Brain microvascular endothelial cell (primary cell): ENCODE measurements around the gene TMEM187.
A peak's percentile ranks its signal among the peaks of the same experiment; 100 is the strongest.

Experiments used
- DNase-seq: peaks from one replicate; pipeline ENCODE4 v3.0.0-alpha.2; 2020
- H3K27ac ChIP-seq: fragments of 250-450 bp; sonication (Bioruptor Pico); 2 replicates; pipeline ENCODE4 v1.5.1; 2020; ENCODE audit warnings: mild to moderate bottlenecking, moderate library complexity
- H3K27me3 ChIP-seq: fragments of 250-450 bp; sonication (Bioruptor Pico); replicated peaks from 2 replicates; pipeline ENCODE4 v1.5.1; 2020; ENCODE audit warnings: mild to moderate bottlenecking
- H3K36me3 ChIP-seq: fragments of 250-450 bp; sonication (Bioruptor Pico); replicated peaks from 2 replicates; pipeline ENCODE4 v1.5.1; 2020; ENCODE audit warnings: mild to moderate bottlenecking
- H3K4me3 ChIP-seq: 2 replicates; pipeline ENCODE4 v1.5.1; 2011; ENCODE audit warnings: low read depth, mild to moderate bottlenecking, control low read depth, low read length, moderate library complexity
- in situ Hi-C: cut with HindIII; loops from 2 replicates; pipeline ENCODE4 v1.10.0; 2017; ENCODE audit warnings: low sequenced_read_pairs, low pct_ligation_motif_present
- TF ChIP-seq, protein P1 (sequence below): IDR thresholded peaks from 2 replicates; pipeline ENCODE4 v1.5.1; 2011; ENCODE audit warnings: low read depth, mild to moderate bottlenecking, moderate library complexity, low read length, control low read depth, inconsistent platforms; ENCODE audit errors: missing control alignments

The TMEM187 gene

DNA sequence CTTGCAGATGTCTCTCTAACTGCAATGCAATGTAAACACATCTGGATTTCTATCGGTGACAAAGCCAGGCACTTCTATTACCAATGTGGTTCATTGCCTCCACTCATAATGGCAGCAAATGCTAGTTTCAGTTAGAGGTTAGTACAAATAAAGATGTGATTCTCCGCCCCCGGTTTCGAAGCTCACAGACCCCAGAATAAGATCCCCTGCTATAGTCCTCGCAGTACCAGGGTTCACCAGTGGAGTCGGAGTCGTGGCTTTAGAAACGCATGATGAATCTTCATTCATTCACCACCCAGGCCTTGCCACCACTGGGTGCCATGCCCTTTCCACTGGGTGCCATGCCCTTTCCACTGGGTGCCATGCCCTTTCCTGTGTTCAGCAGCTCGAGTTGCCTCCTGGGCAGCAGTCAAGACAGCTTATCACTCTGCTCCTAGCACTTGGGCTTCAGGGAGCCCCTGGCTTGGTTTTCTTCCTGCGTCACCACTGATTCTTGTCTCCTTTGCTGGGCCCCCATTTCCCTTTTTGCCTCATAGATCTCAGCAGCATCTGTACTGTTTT, 34.2 kb upstream of the TMEM187 start:
- TF ChIP-seq, protein P1, sequence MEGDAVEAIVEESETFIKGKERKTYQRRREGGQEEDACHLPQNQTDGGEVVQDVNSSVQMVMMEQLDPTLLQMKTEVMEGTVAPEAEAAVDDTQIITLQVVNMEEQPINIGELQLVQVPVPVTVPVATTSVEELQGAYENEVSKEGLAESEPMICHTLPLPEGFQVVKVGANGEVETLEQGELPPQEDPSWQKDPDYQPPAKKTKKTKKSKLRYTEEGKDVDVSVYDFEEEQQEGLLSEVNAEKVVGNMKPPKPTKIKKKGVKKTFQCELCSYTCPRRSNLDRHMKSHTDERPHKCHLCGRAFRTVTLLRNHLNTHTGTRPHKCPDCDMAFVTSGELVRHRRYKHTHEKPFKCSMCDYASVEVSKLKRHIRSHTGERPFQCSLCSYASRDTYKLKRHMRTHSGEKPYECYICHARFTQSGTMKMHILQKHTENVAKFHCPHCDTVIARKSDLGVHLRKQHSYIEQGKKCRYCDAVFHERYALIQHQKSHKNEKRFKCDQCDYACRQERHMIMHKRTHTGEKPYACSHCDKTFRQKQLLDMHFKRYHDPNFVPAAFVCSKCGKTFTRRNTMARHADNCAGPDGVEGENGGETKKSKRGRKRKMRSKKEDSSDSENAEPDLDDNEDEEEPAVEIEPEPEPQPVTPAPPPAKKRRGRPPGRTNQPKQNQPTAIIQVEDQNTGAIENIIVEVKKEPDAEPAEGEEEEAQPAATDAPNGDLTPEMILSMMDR = peak; percentile 28
- H3K36me3 ChIP-seq = peaks cover under 1% of the 10 kb centered on the region
- H3K4me3 ChIP-seq = no peak overlapping the region

DNA sequence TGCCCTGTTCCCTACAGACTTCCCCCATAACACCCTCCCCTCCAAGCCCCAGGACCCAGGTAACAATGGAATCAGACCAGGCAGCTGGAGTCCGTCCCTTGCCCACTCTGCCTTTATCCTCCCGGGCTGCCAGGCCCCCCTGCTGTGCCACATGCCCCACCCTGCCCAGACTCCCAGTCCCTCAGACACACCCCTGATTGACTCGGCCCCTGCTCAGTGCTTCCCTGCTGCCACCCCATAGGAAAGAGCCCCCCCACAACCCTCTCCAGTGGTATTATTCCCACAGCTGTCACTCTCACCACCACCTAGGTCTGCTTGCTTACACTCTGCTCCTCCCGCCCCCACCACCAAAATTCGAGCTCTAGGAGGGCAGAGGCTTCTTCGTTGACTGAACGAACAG, 33.0 kb upstream of the TMEM187 start:
- Histone ChIP-seq H3K27ac (no peak overlapping the region), H3K4me3 (no peak overlapping the region), H3K36me3 (no peaks in the 10 kb centered on the region), H3K27me3 (no peaks in the 10 kb centered on the region)
- TF ChIP-seq, protein P1 = no peak
- no peak for DNase-seq
- in situ Hi-C loops = no loop called here

More for the DNA sequence above, 34.2 kb upstream of the TMEM187 start:
- Histone ChIP-seq H3K27ac (no peak overlapping the region), H3K27me3 (no peaks in the 10 kb centered on the region)
- DNase-seq = no peak
- in situ Hi-C loops = no loop called here

DNA sequence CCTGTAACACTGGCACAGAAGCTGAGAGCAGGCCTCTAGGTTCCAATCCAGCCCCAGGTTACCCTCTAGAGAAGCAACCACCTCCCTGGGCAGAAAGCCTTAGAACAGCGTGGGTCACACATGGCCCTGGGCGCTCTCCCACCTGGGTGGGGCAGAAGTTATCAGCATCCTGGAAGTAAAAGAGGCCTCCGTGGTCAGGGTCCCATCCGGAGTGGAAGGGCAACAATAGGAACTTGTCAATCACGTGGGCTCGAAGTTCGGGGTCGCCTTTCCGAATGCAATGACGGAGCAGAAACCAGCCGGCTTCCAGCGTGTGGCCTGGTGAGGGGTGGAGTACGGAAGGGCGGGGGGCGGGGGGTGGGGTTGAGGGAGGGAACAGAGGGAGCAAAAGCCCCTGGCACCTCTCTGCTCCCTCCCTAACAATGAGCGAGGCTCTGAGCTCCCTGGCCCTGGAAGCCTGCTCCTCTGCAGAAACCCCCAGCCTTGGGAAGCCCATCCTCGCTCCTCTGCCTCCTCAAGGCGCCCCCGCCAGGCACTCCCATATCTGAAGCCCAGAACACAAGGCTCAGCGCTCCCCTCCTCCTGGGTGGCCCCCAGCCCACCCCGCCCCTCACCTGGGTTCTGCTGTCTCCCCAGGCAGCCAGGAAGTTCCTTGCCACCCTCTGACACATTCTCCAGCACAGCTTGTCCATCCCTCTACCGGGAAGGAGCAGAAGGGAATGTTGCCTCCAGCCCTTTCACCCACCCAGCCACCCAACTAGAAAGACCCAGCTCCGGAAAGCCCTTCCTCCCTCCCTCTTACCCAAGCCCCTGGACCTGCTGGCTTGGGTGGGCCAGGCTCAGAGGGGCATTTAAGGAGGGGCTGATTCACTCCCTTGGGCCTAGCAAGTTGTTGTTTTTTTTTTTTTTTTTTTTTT, 31.0 kb upstream of the TMEM187 start:
- no peak for DNase-seq
- H3K36me3 ChIP-seq = no peaks in the 10 kb centered on the region
- in situ Hi-C loops = no loop called here
- no peak overlapping the region for H3K4me3 ChIP-seq
- no peaks in the 10 kb centered on the region for H3K27me3 ChIP-seq
- TF ChIP-seq, protein P1 = no peak
- no peak overlapping the region for H3K27ac ChIP-seq

DNA sequence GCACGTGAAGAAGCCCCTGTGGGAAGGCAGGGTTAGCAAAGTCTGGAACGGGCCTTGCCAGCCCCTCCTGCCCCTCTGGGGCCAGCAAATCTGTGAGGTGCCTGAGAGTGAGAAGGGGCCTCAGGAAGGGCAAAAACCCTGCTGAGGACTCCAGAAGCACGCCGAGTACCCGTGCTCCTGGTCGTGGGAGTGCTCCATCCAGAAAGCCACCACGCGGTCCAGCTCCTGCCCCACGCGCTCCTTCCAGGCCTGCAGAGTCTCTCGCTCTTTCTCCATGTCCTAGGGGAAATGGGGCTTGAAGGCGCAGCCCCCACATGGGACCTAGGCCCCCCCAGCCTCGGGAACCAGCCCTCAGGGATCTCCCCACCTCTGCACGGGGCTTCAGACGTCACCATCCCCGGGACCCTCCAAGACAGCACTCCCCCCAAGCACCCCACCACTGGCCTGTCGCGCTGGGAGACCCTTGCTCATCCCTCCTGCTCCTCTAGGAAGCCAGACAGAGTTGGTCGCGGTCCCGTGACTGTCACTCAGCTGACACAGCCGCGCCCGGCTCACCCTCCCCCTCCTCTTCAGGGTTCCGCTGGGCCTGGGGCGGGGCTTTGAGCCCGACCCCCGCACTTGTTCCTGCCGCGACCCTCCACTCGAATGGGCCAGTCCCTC, 28.3 kb upstream of the TMEM187 start, which contains the start of gene RENBP:
Gene RENBP, minus strand, starts transcription at position 504 of the 660 bp plus-strand sequence. Its CDS starts 33 bp downstream, at position 471.
- H3K27ac ChIP-seq = no peak within 1 kb of the TSS
- H3K4me3 ChIP-seq = peak within 1 kb of the TSS; percentile 24
- DNase-seq = no peak
- H3K36me3 ChIP-seq = no peaks in the 10 kb centered on the region
- in situ Hi-C loops = no loop called here
- no peaks in the 10 kb centered on the region for H3K27me3 ChIP-seq
- TF ChIP-seq, protein P1 = no peak

DNA sequence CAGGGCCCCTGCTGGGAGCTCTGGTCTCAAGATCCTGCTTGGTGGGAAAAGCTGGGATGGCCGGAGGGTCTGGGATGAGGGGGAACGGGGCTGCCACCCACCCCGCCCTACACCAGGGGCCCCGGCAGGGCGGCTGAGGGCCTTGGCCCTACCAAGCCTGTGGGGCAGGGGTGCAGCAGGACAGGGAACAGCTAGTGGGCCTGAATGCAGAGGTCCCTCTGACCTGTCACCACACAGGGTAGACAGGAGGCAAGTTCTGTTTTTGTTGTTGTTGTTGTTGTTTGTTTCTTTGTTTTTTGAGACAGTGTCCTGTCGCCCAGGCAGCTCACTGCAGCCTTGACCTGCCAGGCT, 27.8 kb upstream of the TMEM187 start:
- Histone ChIP-seq H3K27ac (no peak overlapping the region), H3K27me3 (no peaks in the 10 kb centered on the region), H3K36me3 (peaks cover 3% of the 10 kb centered on the region), H3K4me3 (no peak overlapping the region)
- DNase-seq = no peak
- TF ChIP-seq, protein P1 = no peak
- in situ Hi-C loops = no loop called here
